Neural cell (in vitro differentiated cells): ENCODE data around the gene SLIT3. TPM values are rescaled to one million over a fixed set of nuclear protein-coding genes. Genes with fewer than 3 reads are reported as not detected.

Source experiments
- H2AFZ ChIP-seq: fragments of 200-600, 300-800 bp; sonication (generic), shearing (Covaris generic); 2 replicates; pipeline ENCODE4 v1.6.0; 2014; ENCODE audit warnings: low read depth, mild to moderate bottlenecking, antibody characterized with exemption, low read length, moderate library complexity
- H3F3A ChIP-seq: fragments of 200-600 bp; shearing (Covaris generic); 2 replicates; pipeline ENCODE4 v1.6.1; 2016; ENCODE audit warnings: mild to moderate bottlenecking, moderate library complexity, mixed read lengths, antibody characterized with exemption, low read length; ENCODE audit not compliant: insufficient read depth, poor library complexity, severe bottlenecking
- H3K27ac ChIP-seq: fragments of 200-600, 300-800 bp; sonication (generic), shearing (Covaris generic); 2 replicates; pipeline ENCODE4 v1.5.1; 2014; ENCODE audit warnings: mild to moderate bottlenecking, low read length, moderate library complexity
- H3K27me3 ChIP-seq: fragments of 300-800, 200-600 bp; sonication (generic), shearing (Covaris generic); 2 replicates; pipeline ENCODE4 v1.6.0; 2014; ENCODE audit warnings: mild to moderate bottlenecking, low read depth, low read length, moderate library complexity; ENCODE audit not compliant: insufficient read depth
- H3K36me3 ChIP-seq: fragments of 300-800, 200-600 bp; sonication (generic), shearing (Covaris generic); 2 replicates; pipeline ENCODE4 v1.5.1; 2014; ENCODE audit warnings: mild to moderate bottlenecking, antibody characterized with exemption, low read length, moderate library complexity; ENCODE audit not compliant: insufficient read depth
- H3K4me2 ChIP-seq: fragments of 300-800, 200-600 bp; sonication (generic), shearing (Covaris generic); 2 replicates; pipeline ENCODE4 v1.6.0; 2014; ENCODE audit warnings: mild to moderate bottlenecking, low read length
- H3K4me3 ChIP-seq: fragments of 300-800, 200-600 bp; sonication (generic), shearing (Covaris generic); 2 replicates; pipeline ENCODE4 v1.5.1; 2014; ENCODE audit warnings: mild to moderate bottlenecking, low read length, moderate library complexity
- H3K79me2 ChIP-seq: fragments of 200-600 bp; shearing (Covaris generic); replicated peaks from 2 replicates; pipeline ENCODE4 v1.6.0; 2014; ENCODE audit warnings: mild to moderate bottlenecking, low read length, moderate library complexity; ENCODE audit not compliant: insufficient read depth
- H3K9ac ChIP-seq: fragments of 300-800, 200-600 bp; sonication (generic), shearing (Covaris generic); 2 replicates; pipeline ENCODE4 v1.6.1; 2016; ENCODE audit warnings: mild to moderate bottlenecking, low read length, mixed read lengths
- H3K9me2 ChIP-seq: fragments of 200-600 bp; shearing (Covaris generic); 2 replicates; pipeline ENCODE4 v1.6.1; 2016; ENCODE audit warnings: mild to moderate bottlenecking, low read length, mixed read lengths; ENCODE audit not compliant: insufficient read depth
- H3K9me3 ChIP-seq: fragments of 200-600, 300-800 bp; sonication (generic), shearing (Covaris generic); 2 replicates; pipeline ENCODE4 v1.6.1; 2016; ENCODE audit warnings: mild to moderate bottlenecking, mixed run types, low read length, moderate library complexity, mixed read lengths
- H4K20me1 ChIP-seq: fragments of 200-600 bp; shearing (Covaris generic); 2 replicates; pipeline ENCODE4 v1.6.1; 2016; ENCODE audit warnings: mild to moderate bottlenecking, mixed run types; ENCODE audit not compliant: insufficient read depth
- CTCF ChIP-seq: fragments of 450-650 bp; IDR thresholded peaks from 2 replicates; pipeline ENCODE4 v1.5.1; 2014; ENCODE audit warnings: antibody characterized with exemption, mild to moderate bottlenecking, moderate library complexity; ENCODE audit not compliant: poor library complexity, severe bottlenecking
- EP300 ChIP-seq: fragments of 450-650 bp; conservative IDR thresholded peaks from 2 replicates; pipeline ENCODE4 v1.6.1; 2014; ENCODE audit warnings: antibody characterized with exemption, mild to moderate bottlenecking, moderate library complexity; ENCODE audit not compliant: poor library complexity, severe bottlenecking
- EZH2 ChIP-seq: fragments of 200-600, 300-800 bp; shearing (Covaris generic), sonication (generic); IDR thresholded peaks from 2 replicates; pipeline ENCODE4 v1.6.1; 2014; ENCODE audit warnings: antibody characterized with exemption, low read length, borderline replicate concordance, mild to moderate bottlenecking; ENCODE audit not compliant: insufficient read depth, poor library complexity, severe bottlenecking
- MXI1 ChIP-seq: fragments of 450-650 bp; conservative IDR thresholded peaks from 2 replicates; pipeline ENCODE4 v1.6.1; 2014; ENCODE audit warnings: antibody characterized with exemption, mild to moderate bottlenecking; ENCODE audit not compliant: poor library complexity, severe bottlenecking
- POLR2AphosphoS5 ChIP-seq: IDR thresholded peaks from 2 replicates; pipeline ENCODE4 v1.6.1; 2012
- RAD21 ChIP-seq: fragments of 450-650 bp; conservative IDR thresholded peaks from 2 replicates; pipeline ENCODE4 v1.6.1; 2014; ENCODE audit warnings: antibody characterized with exemption, mild to moderate bottlenecking, moderate library complexity
- REST ChIP-seq: IDR thresholded peaks from 2 replicates; pipeline ENCODE4 v1.6.1; 2012; ENCODE audit warnings: borderline replicate concordance
- SMC3 ChIP-seq: fragments of 450-650 bp; conservative IDR thresholded peaks from 2 replicates; pipeline ENCODE4 v1.6.1; 2014; ENCODE audit warnings: antibody characterized with exemption, mild to moderate bottlenecking, moderate library complexity; ENCODE audit not compliant: poor library complexity
- TAF1 ChIP-seq: IDR thresholded peaks from 2 replicates; pipeline ENCODE4 v1.6.1; 2012; ENCODE audit warnings: low read depth
- polyA plus RNA-seq: library from polyadenylated mRNA; depleted of rRNA; stranded (reverse); fragments of >200 nt; gene quantifications from 2 replicates; pipeline ENCODE4 v1.2.3, GENCODE V29; 2014

Gene SLIT3
- polyA plus RNA-seq, 1 donor from 2014 or later, result 1.2 TPM

- H4K20me1 ChIP-seq, result no peaks in the 10 kb centered on the region
- TF ChIP-seq MXI1, result no peak
- TF ChIP-seq RAD21, result no peak
- no peak for TF ChIP-seq EP300
- no peak for TF ChIP-seq CTCF
- TF ChIP-seq SMC3, result no peak
- TF ChIP-seq EZH2, result no peak
- no peak for TF ChIP-seq POLR2AphosphoS5
- no peak for TF ChIP-seq REST
- no peak for TF ChIP-seq TAF1
- H3K9me2 ChIP-seq, result no peaks in the 10 kb centered on the region
- H3K27me3 ChIP-seq, result no peaks in the 10 kb centered on the region
- no peaks in the 10 kb centered on the region for H3K36me3 ChIP-seq
- H3K27ac ChIP-seq, result no peak overlapping the region
- H3K4me3 ChIP-seq, result no peak overlapping the region
- H3K9ac ChIP-seq, result no peak overlapping the region
- H3K4me2 ChIP-seq, result no peak overlapping the region
- no peaks in the 10 kb centered on the region for H3F3A ChIP-seq
- no peak overlapping the region for H2AFZ ChIP-seq
- no peaks in the 10 kb centered on the region for H3K79me2 ChIP-seq
- no peaks in the 10 kb centered on the region for H3K9me3 ChIP-seq
Observed at GRCh38 chr5:168897387-168898122, 403.4 kb downstream of the SLIT3 start.

DNA sequence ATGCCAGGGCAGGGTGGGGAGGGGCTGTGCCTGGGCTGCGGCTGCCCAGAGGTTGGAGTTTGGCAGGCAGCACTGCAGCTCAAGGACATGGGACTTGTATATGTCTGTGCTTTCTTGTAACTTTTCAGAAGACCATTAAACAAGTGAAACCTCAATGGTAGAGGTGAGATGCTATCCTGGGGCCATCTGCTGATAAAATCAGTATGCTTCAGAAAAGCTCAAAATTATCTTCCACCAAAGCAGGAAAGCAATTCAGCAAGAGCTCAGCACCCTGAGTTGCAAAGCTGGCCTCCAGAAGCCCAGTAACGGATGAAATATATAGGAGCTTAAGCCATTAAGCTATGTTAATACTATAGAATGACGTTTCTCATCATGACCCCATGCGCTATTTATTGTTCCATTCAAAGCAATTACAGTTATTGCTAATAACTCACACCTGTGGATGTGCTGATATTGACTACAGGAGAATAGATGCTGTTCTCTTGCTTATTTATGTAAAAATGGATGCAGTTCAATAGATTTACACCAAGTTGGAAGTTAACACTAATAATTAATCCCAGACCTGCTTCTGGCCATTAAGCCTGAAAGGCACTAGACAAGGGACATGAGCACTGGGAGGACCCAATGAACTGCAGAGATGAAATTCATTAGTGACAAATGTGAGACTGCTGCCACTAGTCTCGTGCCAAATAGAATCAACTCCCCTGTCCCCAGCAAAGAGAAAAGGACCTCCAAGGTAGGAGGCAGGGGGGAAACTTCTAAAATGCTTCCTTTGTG, 405.5 kb downstream of the SLIT3 start:
- H3K79me2 ChIP-seq, result no peaks in the 10 kb centered on the region
- H4K20me1 ChIP-seq, result no peaks in the 10 kb centered on the region
- H3K27me3 ChIP-seq, result no peaks in the 10 kb centered on the region
- H3K36me3 ChIP-seq, result no peaks in the 10 kb centered on the region
- no peak for TF ChIP-seq EP300
- TF ChIP-seq MXI1, result no peak
- TF ChIP-seq REST, result no peak
- TF ChIP-seq EZH2, result no peak
- TF ChIP-seq CTCF, result no peak
- no peak for TF ChIP-seq RAD21
- no peak for TF ChIP-seq TAF1
- no peak for TF ChIP-seq POLR2AphosphoS5
- TF ChIP-seq SMC3, result no peak
- no peak overlapping the region for H3K4me3 ChIP-seq
- no peak overlapping the region for H3K9ac ChIP-seq
- H3F3A ChIP-seq, result no peaks in the 10 kb centered on the region
- H3K9me2 ChIP-seq, result no peaks in the 10 kb centered on the region
- H3K27ac ChIP-seq, result no peak overlapping the region
- no peak overlapping the region for H3K4me2 ChIP-seq
- no peaks in the 10 kb centered on the region for H3K9me3 ChIP-seq
- no peak overlapping the region for H2AFZ ChIP-seq
